CD4-positive, alpha-beta T cell treated with Interleukin-15 for 1 hour (primary cell): ENCODE results near the gene PNLIPRP2.

Experiments used
- DNase-seq: peaks from one replicate; pipeline ENCODE4 v3.0.0-alpha.2; 2020

PNLIPRP2 gene

GRCh38 chr10:116657863-116658551 lies 37.3 kb downstream of the PNLIPRP2 start:
- no peak for DNase-seq

- DNase-seq: no peak
Observed at GRCh38 chr10:116659049-116659670, 38.4 kb downstream of the PNLIPRP2 start.

GRCh38 chr10:116660860-116661259 lies 40.1 kb downstream of the PNLIPRP2 start:
- no peak for DNase-seq

- DNase-seq: no peak
Observed at GRCh38 chr10:116663342-116663741, 42.6 kb downstream of the PNLIPRP2 start.

- DNase-seq: no peak
Observed at GRCh38 chr10:116664631-116665030, 43.9 kb downstream of the PNLIPRP2 start.

- DNase-seq: no peak
Observed at GRCh38 chr10:116665541-116666125, 44.9 kb downstream of the PNLIPRP2 start.

GRCh38 chr10:116667484-116667883 lies 46.7 kb downstream of the PNLIPRP2 start:
- no peak for DNase-seq

- DNase-seq: no peak
Observed at GRCh38 chr10:116668018-116668417, 47.3 kb downstream of the PNLIPRP2 start.

GRCh38 chr10:116668446-116668845 lies 47.7 kb downstream of the PNLIPRP2 start:
- no peak for DNase-seq

- DNase-seq: no peak
Observed at GRCh38 chr10:116669080-116669479, 48.3 kb downstream of the PNLIPRP2 start.

GRCh38 chr10:116669832-116670644 lies 49.3 kb downstream of the PNLIPRP2 start:
- DNase-seq: no peak

GRCh38 chr10:116670706-116671105 lies 50.0 kb downstream of the PNLIPRP2 start:
- no peak for DNase-seq

GRCh38 chr10:116671274-116671926 lies 50.6 kb downstream of the PNLIPRP2 start:
- no peak for DNase-seq

GRCh38 chr10:116672891-116673290 lies 52.1 kb downstream of the PNLIPRP2 start:
- DNase-seq: no peak

- DNase-seq: no peak
Observed at GRCh38 chr10:116673866-116674265, 53.1 kb downstream of the PNLIPRP2 start.

GRCh38 chr10:116674901-116675423 lies 54.2 kb downstream of the PNLIPRP2 start:
- no peak for DNase-seq

- DNase-seq: no peak
Observed at GRCh38 chr10:116676118-116676517, 55.4 kb downstream of the PNLIPRP2 start.

- no peak for DNase-seq
Observed at GRCh38 chr10:116676633-116677032, 55.9 kb downstream of the PNLIPRP2 start.

GRCh38 chr10:116679351-116679750 lies 58.6 kb downstream of the PNLIPRP2 start:
- no peak for DNase-seq

GRCh38 chr10:116683166-116683565 lies 62.4 kb downstream of the PNLIPRP2 start:
- no peak for DNase-seq

GRCh38 chr10:116683821-116684220 lies 63.1 kb downstream of the PNLIPRP2 start:
- DNase-seq: no peak

- DNase-seq: no peak
Observed at GRCh38 chr10:116684781-116685180, 64.0 kb downstream of the PNLIPRP2 start.

- DNase-seq: no peak
Observed at GRCh38 chr10:116685807-116686206, 65.1 kb downstream of the PNLIPRP2 start.
